Measurements from ENCODE around the gene DUSP5.

DUSP5 gene

GRCh38 chr10:110483633-110484032, 14.1 kb upstream of the DUSP5 start:
- no peak for DNase-seq

- no peak for DNase-seq
Observed at GRCh38 chr10:110485541-110485940, 12.2 kb upstream of the DUSP5 start.

DNA sequence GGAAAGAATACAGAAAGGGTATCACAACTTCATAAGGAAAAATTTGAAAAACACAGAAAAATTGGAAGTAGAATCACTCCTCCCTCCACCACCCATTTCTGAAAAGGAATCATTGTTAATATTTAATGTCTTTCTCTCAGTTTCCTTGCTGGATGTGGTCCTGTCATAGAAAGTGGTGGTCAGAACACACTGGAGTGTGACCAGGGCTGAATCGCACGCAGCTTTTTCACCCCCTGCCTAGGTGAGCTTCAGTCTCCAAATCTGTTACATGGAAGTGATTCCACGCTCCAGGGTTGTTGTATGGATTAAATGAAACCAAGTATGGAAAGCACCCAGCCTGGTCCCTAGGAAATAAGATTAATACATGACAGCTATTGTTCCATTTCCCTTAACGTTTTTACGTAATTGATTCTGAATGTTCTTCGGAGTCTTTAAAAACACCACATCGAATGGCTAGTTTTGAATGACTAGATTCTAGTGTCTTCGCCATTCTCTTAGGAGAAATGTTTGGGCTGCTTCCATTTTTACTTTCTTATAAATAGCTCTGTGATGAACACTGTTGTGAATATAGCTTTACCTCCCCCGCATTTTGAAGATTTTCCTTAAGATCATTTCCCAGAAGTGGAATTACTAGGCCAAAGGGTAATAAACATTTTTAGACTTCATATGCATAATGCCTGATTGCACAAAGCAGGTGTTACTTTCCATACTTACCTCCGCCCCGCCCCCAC, 10.9 kb upstream of the DUSP5 start:
- no peak for DNase-seq

GRCh38 chr10:110487411-110488331, 10.0 kb upstream of the DUSP5 start:
- no peak for DNase-seq

DNA sequence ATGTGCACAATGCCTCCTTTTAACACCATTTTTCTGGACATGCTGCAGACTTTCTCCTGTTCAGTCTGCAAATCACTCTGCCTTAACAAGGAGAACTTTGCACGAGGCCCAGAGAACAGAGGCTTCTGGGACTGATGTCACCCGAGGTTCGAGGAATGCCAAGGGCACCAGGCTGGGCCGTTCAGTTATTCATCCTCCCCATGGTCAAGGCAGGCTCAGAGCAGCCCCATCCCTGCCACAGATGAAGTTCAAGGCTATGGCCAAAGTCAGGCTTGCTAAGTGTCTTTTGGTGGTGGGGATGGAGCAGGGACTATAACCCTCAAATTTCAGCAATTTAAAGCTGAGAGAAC, 9.4 kb upstream of the DUSP5 start:
- DNase-seq = no peak

GRCh38 chr10:110488940-110489339, 8.8 kb upstream of the DUSP5 start:
- DNase-seq = no peak

- DNase-seq = no peak
Observed at GRCh38 chr10:110490640-110491039, 7.1 kb upstream of the DUSP5 start.

GRCh38 chr10:110491346-110491745, 6.4 kb upstream of the DUSP5 start:
- no peak for DNase-seq

GRCh38 chr10:110492069-110492822, 5.5 kb upstream of the DUSP5 start:
- no peak for DNase-seq

GRCh38 chr10:110493832-110494426, 3.8 kb upstream of the DUSP5 start:
- DNase-seq = no peak

DNA sequence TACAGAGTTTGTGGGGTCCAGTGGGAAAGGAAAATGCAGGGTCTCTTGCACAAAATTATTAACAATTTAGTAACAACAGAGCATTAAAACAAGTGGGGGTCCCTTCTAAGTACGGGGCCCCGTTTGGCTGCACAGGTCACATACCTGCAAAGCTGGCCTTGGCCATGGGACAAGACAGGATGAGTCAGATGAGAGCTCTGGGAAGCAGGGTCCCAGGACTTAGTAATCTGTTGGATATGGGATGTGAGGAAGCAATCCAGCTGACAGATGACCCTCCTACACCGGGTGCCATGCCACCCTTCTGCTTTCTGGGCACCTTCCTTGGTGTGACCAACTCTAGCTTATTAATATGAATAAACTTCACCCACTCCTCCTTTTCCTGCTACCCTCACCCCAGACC, 3.2 kb upstream of the DUSP5 start:
- DNase-seq = no peak

GRCh38 chr10:110495731-110496552, 1.8 kb upstream of the DUSP5 start:
- DNase-seq = no peak

DNA sequence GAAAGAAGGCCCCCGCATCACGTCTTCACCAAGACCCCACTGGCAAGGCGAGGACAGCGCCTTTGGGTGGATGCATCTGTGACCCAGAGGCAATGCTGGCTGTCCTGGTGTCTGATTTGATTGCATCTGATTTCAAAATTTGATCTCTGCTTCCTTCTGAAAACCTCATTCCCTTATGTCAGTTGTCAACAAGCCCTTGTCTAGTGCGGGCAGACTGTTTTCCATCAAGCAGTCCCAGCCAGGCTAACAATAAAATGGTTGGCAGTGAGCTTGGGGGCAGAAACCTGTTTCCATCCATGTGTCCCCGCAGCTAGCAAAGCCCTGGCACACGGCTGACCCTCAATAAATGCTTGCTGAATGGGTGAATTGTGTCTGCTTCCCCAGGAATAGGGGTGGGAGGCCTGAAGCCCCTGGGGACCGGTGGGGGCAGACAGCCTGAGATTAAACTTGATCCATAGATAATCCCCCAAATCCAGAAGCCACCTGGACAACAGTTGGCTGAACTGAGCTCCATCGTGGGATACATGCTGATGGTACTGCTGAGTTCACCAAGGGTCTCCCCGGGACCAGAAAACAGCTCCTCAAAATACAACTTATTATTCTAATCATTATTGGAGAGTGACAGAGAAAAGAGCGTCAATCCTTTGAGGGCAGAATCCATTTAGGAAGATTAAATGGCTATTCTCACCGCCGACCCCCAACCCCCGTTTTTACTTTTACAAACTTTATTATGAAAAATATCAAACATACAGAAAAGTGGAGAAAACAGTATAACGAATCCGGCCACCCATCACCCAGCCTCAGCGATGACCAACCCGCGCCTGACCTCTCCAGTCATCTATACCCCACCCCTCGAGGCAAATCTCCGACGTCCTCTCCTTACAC, 912 bp upstream of the DUSP5 start:
- DNase-seq = no peak

DNA sequence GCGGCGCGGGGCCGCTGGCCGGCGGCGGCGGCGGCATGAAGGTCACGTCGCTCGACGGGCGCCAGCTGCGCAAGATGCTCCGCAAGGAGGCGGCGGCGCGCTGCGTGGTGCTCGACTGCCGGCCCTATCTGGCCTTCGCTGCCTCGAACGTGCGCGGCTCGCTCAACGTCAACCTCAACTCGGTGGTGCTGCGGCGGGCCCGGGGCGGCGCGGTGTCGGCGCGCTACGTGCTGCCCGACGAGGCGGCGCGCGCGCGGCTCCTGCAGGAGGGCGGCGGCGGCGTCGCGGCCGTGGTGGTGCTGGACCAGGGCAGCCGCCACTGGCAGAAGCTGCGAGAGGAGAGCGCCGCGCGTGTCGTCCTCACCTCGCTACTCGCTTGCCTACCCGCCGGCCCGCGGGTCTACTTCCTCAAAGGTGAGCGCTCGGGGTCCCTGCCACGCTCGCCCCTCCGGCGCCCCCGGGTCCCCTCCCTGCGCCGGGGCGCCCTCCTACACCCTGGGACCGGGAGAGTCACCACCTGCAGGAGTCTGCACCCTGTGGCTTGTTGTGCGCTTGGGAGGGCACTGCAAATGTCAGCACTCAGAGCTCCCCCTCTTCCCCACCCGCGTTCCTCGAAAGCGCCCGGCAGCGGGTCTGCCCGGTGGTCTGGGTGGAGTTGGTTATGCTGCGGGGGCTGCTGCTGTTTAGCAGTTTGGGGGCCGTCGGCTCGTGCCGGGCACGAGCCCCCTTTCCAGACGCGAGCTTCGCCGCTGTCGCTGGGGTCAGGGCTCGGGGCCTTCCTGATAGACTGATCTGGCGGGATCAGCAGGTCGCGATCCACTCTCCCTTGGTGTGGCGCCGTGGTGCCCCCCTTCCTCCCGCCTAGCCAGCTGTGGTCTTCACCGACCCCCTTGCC, 627 bp downstream of the DUSP5 start:
- peak in 1 of 2 experiments; percentile 7 for DNase-seq

- DNase-seq = no peak
Observed at GRCh38 chr10:110498982-110499795, 1.5 kb downstream of the DUSP5 start.

DNA sequence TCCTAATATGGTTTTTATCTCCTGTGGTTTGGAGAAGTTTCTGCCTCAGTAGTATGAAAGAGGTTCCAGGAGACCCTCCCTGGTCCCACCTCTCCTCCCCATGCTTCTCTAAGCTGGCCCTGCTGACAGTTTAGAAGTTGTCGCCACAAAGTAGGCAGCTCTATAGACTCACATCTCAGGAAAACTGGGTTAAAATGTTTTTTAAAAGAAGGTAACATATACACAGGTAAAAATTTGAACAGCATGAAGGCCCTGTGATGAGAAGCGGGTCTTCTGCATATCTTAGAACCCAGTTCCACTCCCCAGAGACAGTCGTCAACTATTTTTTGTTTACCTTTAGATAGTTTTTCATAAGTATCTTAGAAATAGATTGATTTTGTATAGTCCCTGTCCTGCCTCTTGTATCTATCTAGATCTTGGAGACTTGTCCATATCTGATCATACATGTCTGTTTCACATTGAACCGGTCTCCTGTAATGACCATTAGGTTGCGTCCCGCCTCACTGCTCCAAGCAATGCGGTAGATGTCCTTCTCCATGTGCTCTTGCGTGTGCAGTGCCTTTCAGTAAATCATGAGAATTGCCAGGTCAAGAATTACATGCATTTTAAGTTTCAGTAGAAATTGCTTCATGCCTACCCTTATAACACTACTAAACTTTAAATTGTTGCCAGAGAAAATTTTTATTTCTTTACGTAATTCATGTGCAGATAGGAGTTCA, 2.2 kb downstream of the DUSP5 start:
- no peak for DNase-seq

DNA sequence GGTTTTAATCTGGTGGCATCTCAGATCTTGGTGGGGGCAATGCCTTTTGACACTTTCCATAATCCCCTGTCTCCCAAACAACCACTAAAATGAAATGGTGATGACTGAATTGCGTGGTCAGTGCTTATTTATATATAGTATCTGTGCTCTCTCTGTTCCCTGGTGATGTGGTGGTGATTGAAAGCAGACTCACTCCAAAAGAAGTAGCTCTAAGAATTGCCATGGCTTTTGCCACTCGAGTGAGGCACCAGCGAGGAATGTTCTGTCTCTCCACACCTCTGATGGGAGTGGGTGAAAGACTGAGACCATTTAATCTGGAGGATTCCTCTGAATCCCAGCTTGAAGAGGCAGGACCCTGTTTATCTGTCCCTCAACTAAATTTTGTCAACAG, 2.8 kb downstream of the DUSP5 start:
- DNase-seq = no peak

GRCh38 chr10:110501142-110501937, 3.6 kb downstream of the DUSP5 start:
- no peak for DNase-seq

Measured in NCI-H187 (cell line).